KOPT-K1 (cell line): ENCODE measurements around the gene TMEM154.

Source experiments
- H3K27ac ChIP-seq: fragments of 200-600 bp; sonication (generic); 2 replicates; pipeline ENCODE4 v1.5.1; 2016; ENCODE audit warnings: antibody characterized with exemption, mild to moderate bottlenecking, low read depth, low read length; ENCODE audit not compliant: poor library complexity, severe bottlenecking
- H3K36me3 ChIP-seq: fragments of 200-600 bp; sonication (generic); 2 replicates; pipeline ENCODE4 v1.5.1; 2017; ENCODE audit warnings: antibody characterized with exemption, mild to moderate bottlenecking, low read length, moderate library complexity; ENCODE audit not compliant: insufficient read depth
- H3K9me3 ChIP-seq: fragments of 200-600 bp; sonication (generic); 2 replicates; pipeline ENCODE4 v1.5.1; 2017; ENCODE audit warnings: antibody characterized with exemption, low read length, mild to moderate bottlenecking; ENCODE audit not compliant: insufficient read depth, poor library complexity, severe bottlenecking

TMEM154 gene

GRCh38 chr4:152585023-152585441, 94.8 kb downstream of the TMEM154 start:
- no peak overlapping the region for H3K27ac ChIP-seq
- no peaks in the 10 kb centered on the region for H3K36me3 ChIP-seq
- peaks cover 8% of the 10 kb centered on the region for H3K9me3 ChIP-seq

GRCh38 chr4:152581536-152582160, 98.1 kb downstream of the TMEM154 start:
- Histone ChIP-seq H3K27ac (no peak overlapping the region), H3K36me3 (no peaks in the 10 kb centered on the region), H3K9me3 (no peaks in the 10 kb centered on the region)

- no peaks in the 10 kb centered on the region for H3K9me3 ChIP-seq
- H3K27ac ChIP-seq = no peak overlapping the region
- no peaks in the 10 kb centered on the region for H3K36me3 ChIP-seq
These were observed 99.9 kb downstream of the TMEM154 start for GRCh38 chr4:152579916-152580315.

- no peak overlapping the region for H3K27ac ChIP-seq
- no peaks in the 10 kb centered on the region for H3K36me3 ChIP-seq
These were observed 100.6 kb downstream of the TMEM154 start for GRCh38 chr4:152579107-152579764.

GRCh38 chr4:152578670-152579069, 101.1 kb downstream of the TMEM154 start:
- no peaks in the 10 kb centered on the region for H3K36me3 ChIP-seq
- no peaks in the 10 kb centered on the region for H3K9me3 ChIP-seq
- H3K27ac ChIP-seq = no peak overlapping the region

More at GRCh38 chr4:152579107-152579764, 100.6 kb downstream of the TMEM154 start:
- no peaks in the 10 kb centered on the region for H3K9me3 ChIP-seq

GRCh38 chr4:152577708-152578396, 101.9 kb downstream of the TMEM154 start:
- Histone ChIP-seq H3K27ac (no peak overlapping the region), H3K36me3 (no peaks in the 10 kb centered on the region), H3K9me3 (no peaks in the 10 kb centered on the region)

GRCh38 chr4:152575533-152575932, 104.3 kb downstream of the TMEM154 start:
- Histone ChIP-seq H3K27ac (no peak overlapping the region), H3K9me3 (no peaks in the 10 kb centered on the region), H3K36me3 (no peaks in the 10 kb centered on the region)

- Histone ChIP-seq H3K36me3 (no peaks in the 10 kb centered on the region), H3K27ac (no peak overlapping the region), H3K9me3 (no peaks in the 10 kb centered on the region)
These were observed 105.9 kb downstream of the TMEM154 start for GRCh38 chr4:152573861-152574260.

- Histone ChIP-seq H3K36me3 (no peaks in the 10 kb centered on the region), H3K9me3 (no peaks in the 10 kb centered on the region), H3K27ac (no peak overlapping the region)
These were observed 107.2 kb downstream of the TMEM154 start for GRCh38 chr4:152572417-152573086.

GRCh38 chr4:152571770-152572169, 108.0 kb downstream of the TMEM154 start:
- H3K36me3 ChIP-seq = no peaks in the 10 kb centered on the region
- H3K27ac ChIP-seq = no peak overlapping the region
- no peaks in the 10 kb centered on the region for H3K9me3 ChIP-seq

- H3K9me3 ChIP-seq = no peaks in the 10 kb centered on the region
- H3K36me3 ChIP-seq = no peaks in the 10 kb centered on the region
- no peak overlapping the region for H3K27ac ChIP-seq
These were observed 108.5 kb downstream of the TMEM154 start for GRCh38 chr4:152571296-152571695.
